ENCODE data around the gene PTGFR. TPM values are rescaled to one million over a fixed set of nuclear protein-coding genes. Genes with fewer than 3 reads are reported as not detected.

The PTGFR gene, protein sequence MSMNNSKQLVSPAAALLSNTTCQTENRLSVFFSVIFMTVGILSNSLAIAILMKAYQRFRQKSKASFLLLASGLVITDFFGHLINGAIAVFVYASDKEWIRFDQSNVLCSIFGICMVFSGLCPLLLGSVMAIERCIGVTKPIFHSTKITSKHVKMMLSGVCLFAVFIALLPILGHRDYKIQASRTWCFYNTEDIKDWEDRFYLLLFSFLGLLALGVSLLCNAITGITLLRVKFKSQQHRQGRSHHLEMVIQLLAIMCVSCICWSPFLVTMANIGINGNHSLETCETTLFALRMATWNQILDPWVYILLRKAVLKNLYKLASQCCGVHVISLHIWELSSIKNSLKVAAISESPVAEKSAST
- total RNA-seq (2014; rRNA removed; shearing (Covaris generic)) (11.9 and 13.3 TPM in 2 replicates), polyA plus RNA-seq (2016; fragmentation: Nextera tagmentation; extraction: Ambion mirVana) (7.8 and 8.3 TPM in 2 replicates)

DNA sequence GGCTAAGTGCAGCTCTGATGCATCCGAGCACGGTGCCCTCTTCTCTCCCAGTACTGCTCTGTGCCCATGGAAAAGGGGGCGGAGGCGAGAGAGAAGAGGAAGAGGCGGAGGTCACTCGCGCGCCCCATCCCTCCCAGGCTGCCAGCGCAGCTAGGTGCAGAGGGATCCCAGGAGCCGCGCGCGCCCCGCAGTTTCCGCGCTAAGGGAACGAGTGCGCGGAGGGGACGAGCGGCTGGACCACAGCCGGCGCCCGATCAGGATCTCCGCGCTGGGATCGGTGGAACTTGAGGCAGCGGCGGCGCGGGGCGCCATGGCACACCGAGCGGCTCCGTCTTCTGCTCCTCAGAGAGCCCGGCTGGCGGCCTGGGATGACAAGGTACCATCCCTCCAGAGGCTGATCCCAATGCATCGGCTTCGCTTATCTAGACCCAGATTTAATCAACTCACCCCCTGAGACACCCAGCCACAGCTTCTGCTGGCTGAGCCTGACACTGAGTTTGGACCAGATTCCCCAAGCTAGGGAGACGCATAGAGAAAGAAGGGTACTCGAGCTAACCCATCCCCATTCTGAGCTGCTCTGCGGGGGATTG, at the start of gene PTGFR:
Gene PTGFR (plus strand): TSS at position 114 of the 590 bp plus-strand sequence. CDS start 1,770 bp downstream, outside the sequence.
- DNase-seq = peak; percentile 73
- TF ChIP-seq EZH2phosphoT487 (IDR thresholded peaks at IDR 0.05; ENCODE audit: insufficient read depth, low read depth) = no peak
- no peak for TF ChIP-seq EZH2 (IDR thresholded peaks at IDR 0.05; ENCODE audit: insufficient read depth, poor library complexity, severe bottlenecking)
- peak within 1 kb of the TSS; percentile 91 for H3K4me3 ChIP-seq
- peak within 1 kb of the TSS; percentile 94 for H2AFZ ChIP-seq
- no peaks in the 10 kb centered on the region for H3K9me3 ChIP-seq (ENCODE audit: low read depth)
- H3K4me1 ChIP-seq (ENCODE audit: insufficient read depth) = peaks cover 17% of the 10 kb centered on the region
- no peaks in the 10 kb centered on the region for H3K79me2 ChIP-seq (ENCODE audit: insufficient read depth)
- no peaks in the 10 kb centered on the region for H3K27me3 ChIP-seq (replicated peaks; ENCODE audit: insufficient read depth)
- in situ Hi-C loops (cut with MboI) = no loop called here
- peak within 1 kb of the TSS; percentile 84 for H3K4me2 ChIP-seq (ENCODE audit: unreplicated experiment)
- H3K36me3 ChIP-seq (ENCODE audit: low read depth) = no peaks in the 10 kb centered on the region
- no peaks in the 10 kb centered on the region for H3K9me2 ChIP-seq (ENCODE audit: insufficient read depth)
- peaks cover 15% of the 10 kb centered on the region; the same call in 1 of the 2 replicates for H3F3A ChIP-seq (ENCODE audit: insufficient read depth)
- peak within 1 kb of the TSS; percentile 43 for H3K27ac ChIP-seq
- H3K9ac ChIP-seq = peak within 1 kb of the TSS; percentile 72
- WGBS, 2 experiments (ENCODE audit: low coverage in 1 of 2, low lambda C conversion rate in 2 of 2, missing lambda C conversion rate in 2 of 2) = 0 to 1% methylated on average over 34 to 42 of the region's 42 CpGs
- no peaks in the 10 kb centered on the region for H4K20me1 ChIP-seq (ENCODE audit: insufficient read depth)

DNA sequence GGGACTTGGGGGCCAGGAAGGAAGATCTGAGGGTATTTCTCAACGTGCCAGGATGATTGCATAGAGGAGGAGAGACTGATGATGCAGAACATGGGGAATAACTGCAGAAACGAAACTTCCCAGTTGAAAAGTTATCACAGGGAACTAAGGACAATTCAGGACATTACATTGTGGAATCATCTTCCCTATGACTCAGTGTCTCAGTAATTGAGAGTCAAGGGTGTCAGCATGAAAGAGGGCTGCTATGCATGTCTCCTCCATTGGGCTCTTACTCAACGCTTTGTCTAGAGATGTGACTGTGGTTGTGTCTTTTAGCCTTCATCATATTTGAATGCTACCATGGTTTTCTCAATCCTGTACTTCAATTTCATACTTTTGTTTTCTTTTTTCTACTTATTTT, 48.9 kb upstream of the PTGFR start:
- peak overlapping the region; percentile 25 for H3K4me2 ChIP-seq (ENCODE audit: unreplicated experiment)
- in situ Hi-C loops (cut with MboI) = no loop called here
- peaks cover 33% of the 10 kb centered on the region for H3F3A ChIP-seq (ENCODE audit: insufficient read depth)
- no peak overlapping the region for H3K9ac ChIP-seq
- H3K9me3 ChIP-seq (ENCODE audit: low read depth) = no peaks in the 10 kb centered on the region
- peak; percentile 78 for DNase-seq
- H3K27me3 ChIP-seq (replicated peaks; ENCODE audit: insufficient read depth) = no peaks in the 10 kb centered on the region
- H2AFZ ChIP-seq = 0 out of 2 replicates have a peak overlapping the region, but pooled peaks have one; percentile 6
- H3K9me2 ChIP-seq (ENCODE audit: insufficient read depth) = no peaks in the 10 kb centered on the region
- peak overlapping the region; percentile 38 for H3K27ac ChIP-seq
- no peaks in the 10 kb centered on the region for H4K20me1 ChIP-seq (ENCODE audit: insufficient read depth)
- H3K36me3 ChIP-seq (ENCODE audit: low read depth) = no peaks in the 10 kb centered on the region
- H3K4me3 ChIP-seq = no peak overlapping the region
- H3K79me2 ChIP-seq (ENCODE audit: insufficient read depth) = no peaks in the 10 kb centered on the region
- peaks cover 28% of the 10 kb centered on the region for H3K4me1 ChIP-seq (ENCODE audit: insufficient read depth)
- TF ChIP-seq EZH2phosphoT487 (IDR thresholded peaks at IDR 0.05; ENCODE audit: insufficient read depth, low read depth) (no peak), EZH2 (IDR thresholded peaks at IDR 0.05; ENCODE audit: insufficient read depth, poor library complexity, severe bottlenecking) (no peak)
- WGBS, 2 experiments (ENCODE audit: low coverage in 1 of 2, low lambda C conversion rate in 2 of 2, missing lambda C conversion rate in 2 of 2) = 6 to 18% methylated on average over 3 of the region's 3 CpGs

GRCh38 chr1:78447086-78447485, 43.7 kb upstream of the PTGFR start:
- H3K4me2 ChIP-seq (ENCODE audit: unreplicated experiment) = peak overlapping the region; percentile 16
- H3K9ac ChIP-seq = no peak overlapping the region
- peaks cover 7% of the 10 kb centered on the region for H3F3A ChIP-seq (ENCODE audit: insufficient read depth)
- in situ Hi-C loops (cut with MboI) = no loop called here
- DNase-seq = peak; percentile 40
- no peak overlapping the region for H3K4me3 ChIP-seq
- TF ChIP-seq EZH2phosphoT487 (IDR thresholded peaks at IDR 0.05; ENCODE audit: insufficient read depth, low read depth) (no peak), EZH2 (IDR thresholded peaks at IDR 0.05; ENCODE audit: insufficient read depth, poor library complexity, severe bottlenecking) (no peak)
- peaks cover 12% of the 10 kb centered on the region for H3K4me1 ChIP-seq (ENCODE audit: insufficient read depth)
- H3K9me3 ChIP-seq (ENCODE audit: low read depth) = no peaks in the 10 kb centered on the region
- H4K20me1 ChIP-seq (ENCODE audit: insufficient read depth) = no peaks in the 10 kb centered on the region
- no peaks in the 10 kb centered on the region for H3K36me3 ChIP-seq (ENCODE audit: low read depth)
- H2AFZ ChIP-seq = no peak overlapping the region
- H3K9me2 ChIP-seq (ENCODE audit: insufficient read depth) = no peaks in the 10 kb centered on the region
- no peaks in the 10 kb centered on the region for H3K79me2 ChIP-seq (ENCODE audit: insufficient read depth)
- no peak overlapping the region for H3K27ac ChIP-seq
- H3K27me3 ChIP-seq (replicated peaks; ENCODE audit: insufficient read depth) = no peaks in the 10 kb centered on the region

DNA sequence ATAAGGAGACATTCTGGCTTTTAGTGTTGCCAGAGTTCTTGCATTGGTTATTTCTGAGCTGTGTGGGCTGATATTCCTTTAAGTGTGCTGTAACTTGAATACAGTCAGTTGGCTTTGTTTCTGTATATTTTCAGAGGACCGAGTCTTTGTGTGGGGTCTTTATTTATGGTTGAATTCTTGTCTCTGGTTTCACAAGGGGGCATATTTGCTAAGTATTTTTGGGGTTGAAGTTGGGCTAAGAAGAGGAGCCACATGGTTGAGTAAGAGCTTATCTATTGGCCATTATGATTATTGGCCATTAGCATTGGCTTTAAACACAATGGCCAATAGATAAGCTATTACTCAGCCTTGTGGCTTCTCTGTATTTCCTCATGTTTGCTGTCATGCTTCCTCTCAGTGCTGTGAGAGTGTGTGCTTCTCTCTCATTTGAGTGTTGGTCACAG, 26.3 kb upstream of the PTGFR start:
- no peaks in the 10 kb centered on the region for H3F3A ChIP-seq (ENCODE audit: insufficient read depth)
- 93 to 100% methylated on average over 1 of the region's 1 CpG for WGBS, 2 experiments (ENCODE audit: low coverage in 1 of 2, low lambda C conversion rate in 2 of 2, missing lambda C conversion rate in 2 of 2)
- no peaks in the 10 kb centered on the region for H3K36me3 ChIP-seq (ENCODE audit: low read depth)
- no peak overlapping the region for H3K4me3 ChIP-seq
- no peaks in the 10 kb centered on the region for H3K27me3 ChIP-seq (replicated peaks; ENCODE audit: insufficient read depth)
- H3K9me3 ChIP-seq (ENCODE audit: low read depth) = peaks cover 11% of the 10 kb centered on the region
- H3K9ac ChIP-seq = no peak overlapping the region
- no peak overlapping the region for H3K4me2 ChIP-seq (ENCODE audit: unreplicated experiment)
- H4K20me1 ChIP-seq (ENCODE audit: insufficient read depth) = no peaks in the 10 kb centered on the region
- TF ChIP-seq EZH2 (IDR thresholded peaks at IDR 0.05; ENCODE audit: insufficient read depth, poor library complexity, severe bottlenecking) = no peak
- TF ChIP-seq EZH2phosphoT487 (IDR thresholded peaks at IDR 0.05; ENCODE audit: insufficient read depth, low read depth) = no peak
- peak; percentile 34 for DNase-seq
- H3K79me2 ChIP-seq (ENCODE audit: insufficient read depth) = no peaks in the 10 kb centered on the region
- no peaks in the 10 kb centered on the region for H3K9me2 ChIP-seq (ENCODE audit: insufficient read depth)
- no peak overlapping the region for H2AFZ ChIP-seq
- in situ Hi-C loops (cut with MboI) = no loop called here
- no peaks in the 10 kb centered on the region for H3K4me1 ChIP-seq (ENCODE audit: insufficient read depth)
- no peak overlapping the region for H3K27ac ChIP-seq
